GF-D8 (cell line): Measurements from ENCODE around the gene PRKAR2A.
A peak's percentile ranks its signal among the peaks of the same experiment; 100 is the strongest.
"Not testable (repeated sequence)": the region's sequence is repeated elsewhere in the genome, so short reads cannot be mapped to it uniquely, and the experiment has no call there.

Experiments used
- DNase-seq: peaks from one replicate; lab custom pipeline; 2025; lab: John Stamatoyannopoulos, UW

Gene PRKAR2A

GRCh38 chr3:48835650-48836366 lies 11.9 kb downstream of the PRKAR2A start:
- no peak for DNase-seq

GRCh38 chr3:48832684-48833083 lies 15.0 kb downstream of the PRKAR2A start:
- DNase-seq = no peak

- DNase-seq = no peak
Observed at GRCh38 chr3:48830715-48831114, 17.0 kb downstream of the PRKAR2A start.

GRCh38 chr3:48829525-48829924 lies 18.1 kb downstream of the PRKAR2A start:
- not testable (repeated sequence) for DNase-seq

GRCh38 chr3:48827874-48828273 lies 19.8 kb downstream of the PRKAR2A start:
- not testable (repeated sequence) for DNase-seq

GRCh38 chr3:48826451-48826850 lies 21.2 kb downstream of the PRKAR2A start:
- no peak for DNase-seq

GRCh38 chr3:48820612-48821324 lies 26.9 kb downstream of the PRKAR2A start:
- DNase-seq = no peak

GRCh38 chr3:48819234-48820221 lies 28.1 kb downstream of the PRKAR2A start:
- DNase-seq = no peak

GRCh38 chr3:48811524-48811923 lies 36.1 kb downstream of the PRKAR2A start:
- no peak for DNase-seq

GRCh38 chr3:48804930-48805329 lies 42.7 kb downstream of the PRKAR2A start:
- no peak for DNase-seq

- not testable (repeated sequence) for DNase-seq
Observed at GRCh38 chr3:48800831-48801230, 46.8 kb downstream of the PRKAR2A start.

GRCh38 chr3:48798998-48799397 lies 48.7 kb downstream of the PRKAR2A start:
- DNase-seq = no peak

- no peak for DNase-seq
Observed at GRCh38 chr3:48797626-48798025, 50.0 kb downstream of the PRKAR2A start.

GRCh38 chr3:48795997-48796732 lies 51.5 kb downstream of the PRKAR2A start:
- no peak for DNase-seq

GRCh38 chr3:48793484-48793883 lies 54.2 kb downstream of the PRKAR2A start:
- not testable (repeated sequence) for DNase-seq

- no peak for DNase-seq
Observed at GRCh38 chr3:48789665-48790064, 58.0 kb downstream of the PRKAR2A start.

- peak; percentile 6 for DNase-seq
Observed at GRCh38 chr3:48788544-48789162, 59.0 kb downstream of the PRKAR2A start.

- DNase-seq = no peak
Observed at GRCh38 chr3:48784426-48785120, 63.1 kb downstream of the PRKAR2A start.

- no peak for DNase-seq
Observed at GRCh38 chr3:48783304-48783703, 64.4 kb downstream of the PRKAR2A start.

GRCh38 chr3:48782046-48782445 lies 65.6 kb downstream of the PRKAR2A start:
- no peak for DNase-seq
